ENCODE data around the gene TDRD1. TPM values are rescaled to one million over a fixed set of nuclear protein-coding genes. Genes with fewer than 3 reads are reported as not detected.

Gene TDRD1, protein sequence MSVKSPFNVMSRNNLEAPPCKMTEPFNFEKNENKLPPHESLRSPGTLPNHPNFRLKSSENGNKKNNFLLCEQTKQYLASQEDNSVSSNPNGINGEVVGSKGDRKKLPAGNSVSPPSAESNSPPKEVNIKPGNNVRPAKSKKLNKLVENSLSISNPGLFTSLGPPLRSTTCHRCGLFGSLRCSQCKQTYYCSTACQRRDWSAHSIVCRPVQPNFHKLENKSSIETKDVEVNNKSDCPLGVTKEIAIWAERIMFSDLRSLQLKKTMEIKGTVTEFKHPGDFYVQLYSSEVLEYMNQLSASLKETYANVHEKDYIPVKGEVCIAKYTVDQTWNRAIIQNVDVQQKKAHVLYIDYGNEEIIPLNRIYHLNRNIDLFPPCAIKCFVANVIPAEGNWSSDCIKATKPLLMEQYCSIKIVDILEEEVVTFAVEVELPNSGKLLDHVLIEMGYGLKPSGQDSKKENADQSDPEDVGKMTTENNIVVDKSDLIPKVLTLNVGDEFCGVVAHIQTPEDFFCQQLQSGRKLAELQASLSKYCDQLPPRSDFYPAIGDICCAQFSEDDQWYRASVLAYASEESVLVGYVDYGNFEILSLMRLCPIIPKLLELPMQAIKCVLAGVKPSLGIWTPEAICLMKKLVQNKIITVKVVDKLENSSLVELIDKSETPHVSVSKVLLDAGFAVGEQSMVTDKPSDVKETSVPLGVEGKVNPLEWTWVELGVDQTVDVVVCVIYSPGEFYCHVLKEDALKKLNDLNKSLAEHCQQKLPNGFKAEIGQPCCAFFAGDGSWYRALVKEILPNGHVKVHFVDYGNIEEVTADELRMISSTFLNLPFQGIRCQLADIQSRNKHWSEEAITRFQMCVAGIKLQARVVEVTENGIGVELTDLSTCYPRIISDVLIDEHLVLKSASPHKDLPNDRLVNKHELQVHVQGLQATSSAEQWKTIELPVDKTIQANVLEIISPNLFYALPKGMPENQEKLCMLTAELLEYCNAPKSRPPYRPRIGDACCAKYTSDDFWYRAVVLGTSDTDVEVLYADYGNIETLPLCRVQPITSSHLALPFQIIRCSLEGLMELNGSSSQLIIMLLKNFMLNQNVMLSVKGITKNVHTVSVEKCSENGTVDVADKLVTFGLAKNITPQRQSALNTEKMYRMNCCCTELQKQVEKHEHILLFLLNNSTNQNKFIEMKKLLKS
- total RNA-seq (2022), result not detected in 2 replicates
- Bru-seq, nascent RNA, result percentile 2 among the genes with signal in this experiment
- percentile 3 among the genes with signal in this experiment for BruChase-seq, experiment 1, labeled RNA remaining after a 6-hour chase
- percentile 2 among the genes with signal in this experiment for BruChase-seq, experiment 2, labeled RNA remaining after a 2-hour chase
- long read RNA-seq, result 0 reads

- H3K4me1 Mint-ChIP-seq (ENCODE audit: low read depth, unreplicated experiment), result peaks cover 13% of the 10 kb centered on the region
- no peak within 1 kb of the TSS for H3K27ac Mint-ChIP-seq (ENCODE audit: unreplicated experiment)
- intact Hi-C loops (cut with micrococcal nuclease; ENCODE audit: unreplicated experiment), result no loop called here
- peaks cover 8% of the 10 kb centered on the region for H3K36me3 Mint-ChIP-seq (ENCODE audit: insufficient read depth, unreplicated experiment)
- H3K9me3 Mint-ChIP-seq (ENCODE audit: low read depth, unreplicated experiment), result no peaks in the 10 kb centered on the region
- TF ChIP-seq, protein P1, sequence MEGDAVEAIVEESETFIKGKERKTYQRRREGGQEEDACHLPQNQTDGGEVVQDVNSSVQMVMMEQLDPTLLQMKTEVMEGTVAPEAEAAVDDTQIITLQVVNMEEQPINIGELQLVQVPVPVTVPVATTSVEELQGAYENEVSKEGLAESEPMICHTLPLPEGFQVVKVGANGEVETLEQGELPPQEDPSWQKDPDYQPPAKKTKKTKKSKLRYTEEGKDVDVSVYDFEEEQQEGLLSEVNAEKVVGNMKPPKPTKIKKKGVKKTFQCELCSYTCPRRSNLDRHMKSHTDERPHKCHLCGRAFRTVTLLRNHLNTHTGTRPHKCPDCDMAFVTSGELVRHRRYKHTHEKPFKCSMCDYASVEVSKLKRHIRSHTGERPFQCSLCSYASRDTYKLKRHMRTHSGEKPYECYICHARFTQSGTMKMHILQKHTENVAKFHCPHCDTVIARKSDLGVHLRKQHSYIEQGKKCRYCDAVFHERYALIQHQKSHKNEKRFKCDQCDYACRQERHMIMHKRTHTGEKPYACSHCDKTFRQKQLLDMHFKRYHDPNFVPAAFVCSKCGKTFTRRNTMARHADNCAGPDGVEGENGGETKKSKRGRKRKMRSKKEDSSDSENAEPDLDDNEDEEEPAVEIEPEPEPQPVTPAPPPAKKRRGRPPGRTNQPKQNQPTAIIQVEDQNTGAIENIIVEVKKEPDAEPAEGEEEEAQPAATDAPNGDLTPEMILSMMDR (IDR thresholded peaks at IDR 0.05; ENCODE audit: unreplicated experiment), result no peak
- CTCF ChIA-PET, result no interaction called here
- no TSS peak for BruUV-seq (replicated peaks)
- DNase-seq, result no peak
- no peak within 1 kb of the TSS for H3K4me3 Mint-ChIP-seq (ENCODE audit: low read depth, unreplicated experiment)
- no peaks in the 10 kb centered on the region for H3K27me3 Mint-ChIP-seq (ENCODE audit: unreplicated experiment)
Measured at GRCh38 chr10:114179148-114179547, at the start of gene TDRD1. TDRD1 (plus strand) TSS chr10:114179353; CDS start chr10:114187832, 8,479 bp downstream.

- Mint-ChIP-seq H3K27me3 (ENCODE audit: unreplicated experiment) (no peaks in the 10 kb centered on the region), H3K4me1 (ENCODE audit: low read depth, unreplicated experiment) (no peaks in the 10 kb centered on the region), H3K9me3 (ENCODE audit: low read depth, unreplicated experiment) (no peaks in the 10 kb centered on the region), H3K27ac (ENCODE audit: unreplicated experiment) (no peak overlapping the region), H3K4me3 (ENCODE audit: low read depth, unreplicated experiment) (no peak overlapping the region), H3K36me3 (ENCODE audit: insufficient read depth, unreplicated experiment) (peaks cover 11% of the 10 kb centered on the region)
- CTCF ChIA-PET, result no interaction called here
- TF ChIP-seq, protein P1 (IDR thresholded peaks at IDR 0.05; ENCODE audit: unreplicated experiment), result no peak
- DNase-seq, result no peak
- intact Hi-C loops (cut with micrococcal nuclease; ENCODE audit: unreplicated experiment), result no loop called here
- no TSS peak for BruUV-seq (replicated peaks)
Measured at GRCh38 chr10:114131094-114131493, 48.1 kb upstream of the TDRD1 start.

DNA sequence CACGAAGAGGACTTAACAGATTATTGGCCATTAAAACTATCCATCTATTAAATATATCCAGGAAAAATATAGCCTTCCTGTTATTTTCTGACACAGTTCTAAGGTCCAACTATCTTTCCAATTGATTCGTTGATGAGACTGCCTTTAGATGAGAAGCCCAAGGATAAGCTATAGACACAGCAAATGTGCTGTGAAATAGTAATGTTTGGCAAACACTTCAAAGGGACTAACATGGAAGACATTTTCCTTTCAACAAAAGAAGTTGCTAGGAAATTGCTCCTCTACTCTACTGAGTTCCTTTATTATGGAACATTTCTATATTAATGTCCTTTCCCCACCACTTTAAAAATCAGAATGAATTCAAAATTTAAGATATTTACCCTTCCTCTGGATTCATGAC, 43.7 kb upstream of the TDRD1 start:
- CTCF ChIA-PET, result no interaction called here
- H3K4me3 Mint-ChIP-seq (ENCODE audit: low read depth, unreplicated experiment), result no peak overlapping the region
- no peak for DNase-seq
- H3K27me3 Mint-ChIP-seq (ENCODE audit: unreplicated experiment), result no peaks in the 10 kb centered on the region
- intact Hi-C loops (cut with micrococcal nuclease; ENCODE audit: unreplicated experiment), result no loop called here
- peaks cover 5% of the 10 kb centered on the region for H3K36me3 Mint-ChIP-seq (ENCODE audit: insufficient read depth, unreplicated experiment)
- H3K27ac Mint-ChIP-seq (ENCODE audit: unreplicated experiment), result no peak overlapping the region
- BruUV-seq (replicated peaks), result no TSS peak
- no peaks in the 10 kb centered on the region for H3K4me1 Mint-ChIP-seq (ENCODE audit: low read depth, unreplicated experiment)
- TF ChIP-seq, protein P1 (IDR thresholded peaks at IDR 0.05; ENCODE audit: unreplicated experiment), result no peak
- no peaks in the 10 kb centered on the region for H3K9me3 Mint-ChIP-seq (ENCODE audit: low read depth, unreplicated experiment)

- H3K4me1 Mint-ChIP-seq (ENCODE audit: low read depth, unreplicated experiment), result no peaks in the 10 kb centered on the region
- no peaks in the 10 kb centered on the region for H3K9me3 Mint-ChIP-seq (ENCODE audit: low read depth, unreplicated experiment)
- intact Hi-C loops (cut with micrococcal nuclease; ENCODE audit: unreplicated experiment), result no loop called here
- TF ChIP-seq, protein P1 (IDR thresholded peaks at IDR 0.05; ENCODE audit: unreplicated experiment), result no peak
- H3K36me3 Mint-ChIP-seq (ENCODE audit: insufficient read depth, unreplicated experiment), result peaks cover 10% of the 10 kb centered on the region
- no TSS peak for BruUV-seq (replicated peaks)
- CTCF ChIA-PET, result no interaction called here
- DNase-seq, result no peak
- H3K27ac Mint-ChIP-seq (ENCODE audit: unreplicated experiment), result no peak overlapping the region
- H3K4me3 Mint-ChIP-seq (ENCODE audit: low read depth, unreplicated experiment), result no peak overlapping the region
- H3K27me3 Mint-ChIP-seq (ENCODE audit: unreplicated experiment), result no peaks in the 10 kb centered on the region
Measured at GRCh38 chr10:114138581-114138980, 40.6 kb upstream of the TDRD1 start.

Data from Calu3 (cell line).